ENCODE data around the gene MRPS2.

- no peak for TF ChIP-seq CTCF (IDR thresholded peaks at IDR 0.05; ENCODE audit: poor library complexity)
- TF ChIP-seq EZH2 (IDR thresholded peaks at IDR 0.05; ENCODE audit: borderline replicate concordance): no peak
- no peak for TF ChIP-seq EZH2phosphoT487 (IDR thresholded peaks at IDR 0.05; ENCODE audit: low read depth, severe bottlenecking, unreplicated experiment)
Measured at GRCh38 chr9:135461936-135462335, 38.5 kb upstream of the MRPS2 start.
